ENCODE results near the gene BCAS3.

Gene BCAS3

GRCh38 chr17:61284174-61284573 is 606.5 kb downstream of the BCAS3 start:
- DNase-seq (ENCODE audit: low read depth): peak; percentile 53
- H3K4me3 ChIP-seq (ENCODE audit: low read depth, low read length): no peak overlapping the region
- in situ Hi-C loops (cut with HindIII; ENCODE audit: low sequenced_read_pairs): no loop called here
- no peak for TF ChIP-seq CTCF (IDR thresholded peaks at IDR 0.05; ENCODE audit: low read depth, low read length, missing control alignments)

- H3K4me3 ChIP-seq (ENCODE audit: low read depth, low read length): no peak overlapping the region
- TF ChIP-seq CTCF (IDR thresholded peaks at IDR 0.05; ENCODE audit: low read depth, low read length, missing control alignments): no peak
- DNase-seq (ENCODE audit: low read depth): no peak
- in situ Hi-C loops (cut with HindIII; ENCODE audit: low sequenced_read_pairs): no loop called here
These were observed 607.1 kb downstream of the BCAS3 start for GRCh38 chr17:61284746-61285145.

- no peak for TF ChIP-seq CTCF (IDR thresholded peaks at IDR 0.05; ENCODE audit: low read depth, low read length, missing control alignments)
- H3K4me3 ChIP-seq (ENCODE audit: low read depth, low read length): no peak overlapping the region
- no peak for DNase-seq (ENCODE audit: low read depth)
- in situ Hi-C loops (cut with HindIII; ENCODE audit: low sequenced_read_pairs): no loop called here
These were observed 608.1 kb downstream of the BCAS3 start for GRCh38 chr17:61285526-61286320.

- in situ Hi-C loops (cut with HindIII; ENCODE audit: low sequenced_read_pairs): no loop called here
- no peak for DNase-seq (ENCODE audit: low read depth)
- no peak for TF ChIP-seq CTCF (IDR thresholded peaks at IDR 0.05; ENCODE audit: low read depth, low read length, missing control alignments)
- no peak overlapping the region for H3K4me3 ChIP-seq (ENCODE audit: low read depth, low read length)
These were observed 608.8 kb downstream of the BCAS3 start for GRCh38 chr17:61286449-61286848.

- in situ Hi-C loops (cut with HindIII; ENCODE audit: low sequenced_read_pairs): no loop called here
These were observed 612.0 kb downstream of the BCAS3 start for GRCh38 chr17:61289408-61290385.

More at GRCh38 chr17:61289408-61290385, 612.0 kb downstream of the BCAS3 start:
- no peak for TF ChIP-seq CTCF (IDR thresholded peaks at IDR 0.05; ENCODE audit: low read depth, low read length, missing control alignments)
- H3K4me3 ChIP-seq (ENCODE audit: low read depth, low read length): no peak overlapping the region
- no peak for DNase-seq (ENCODE audit: low read depth)

Measured in astrocyte of the cerebellum (primary cell).